Measurements from ENCODE around the gene MTMR3. TPM values are rescaled to one million over a fixed set of nuclear protein-coding genes. Genes with fewer than 3 reads are reported as not detected.
A peak's percentile ranks its signal among the peaks of the same experiment; 100 is the strongest.
"Not testable (repeated sequence)": the region's sequence is repeated elsewhere in the genome, so short reads cannot be mapped to it uniquely, and the experiment has no call there.

Gene MTMR3
- total RNA-seq (2014; rRNA removed; shearing (Covaris generic)) = 13.0 and 18.2 TPM in 2 replicates

DNA sequence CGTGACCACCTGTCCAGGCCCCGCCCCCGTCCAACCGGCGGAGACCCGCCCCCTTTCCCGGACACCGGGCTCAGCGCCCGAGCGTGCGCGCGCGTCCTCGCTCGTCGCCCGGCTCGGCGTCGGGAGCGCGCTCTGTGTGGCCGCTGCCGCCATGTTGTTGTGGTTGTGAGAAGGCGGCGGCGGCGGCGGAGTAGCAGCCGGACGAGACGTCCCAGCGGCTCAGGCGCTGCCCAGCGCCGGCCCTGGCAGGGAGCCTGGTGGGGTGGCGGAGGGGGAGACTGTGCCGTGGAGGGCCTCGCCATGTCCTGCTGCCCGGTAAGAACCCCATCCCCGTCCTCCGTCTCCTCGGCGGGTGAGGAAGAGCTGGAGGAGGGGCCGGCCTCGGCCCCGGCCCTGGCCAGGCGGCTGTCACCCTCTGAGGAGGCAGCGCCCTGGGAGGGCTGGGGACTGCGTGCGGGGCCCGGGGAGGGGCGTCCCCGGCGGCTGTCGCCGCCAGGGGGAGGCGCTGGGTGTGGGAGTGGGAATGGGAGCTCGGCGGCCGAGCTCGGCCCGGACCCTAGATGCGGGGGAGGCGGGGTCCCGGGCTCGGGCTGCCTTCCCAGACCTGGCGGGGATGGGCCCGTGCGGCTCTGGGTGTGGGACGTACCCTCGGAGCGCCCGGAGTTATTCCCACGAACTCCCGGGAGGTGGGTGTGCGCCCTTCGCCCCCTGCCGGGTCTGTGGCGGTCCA lies at the start of gene MTMR3:
MTMR3 (plus strand) TSS at position 130 of the 730 bp plus-strand sequence. CDS start 87,886 bp downstream, outside the sequence.
- peak; percentile 82 for DNase-seq (ENCODE audit: low read depth)

DNA sequence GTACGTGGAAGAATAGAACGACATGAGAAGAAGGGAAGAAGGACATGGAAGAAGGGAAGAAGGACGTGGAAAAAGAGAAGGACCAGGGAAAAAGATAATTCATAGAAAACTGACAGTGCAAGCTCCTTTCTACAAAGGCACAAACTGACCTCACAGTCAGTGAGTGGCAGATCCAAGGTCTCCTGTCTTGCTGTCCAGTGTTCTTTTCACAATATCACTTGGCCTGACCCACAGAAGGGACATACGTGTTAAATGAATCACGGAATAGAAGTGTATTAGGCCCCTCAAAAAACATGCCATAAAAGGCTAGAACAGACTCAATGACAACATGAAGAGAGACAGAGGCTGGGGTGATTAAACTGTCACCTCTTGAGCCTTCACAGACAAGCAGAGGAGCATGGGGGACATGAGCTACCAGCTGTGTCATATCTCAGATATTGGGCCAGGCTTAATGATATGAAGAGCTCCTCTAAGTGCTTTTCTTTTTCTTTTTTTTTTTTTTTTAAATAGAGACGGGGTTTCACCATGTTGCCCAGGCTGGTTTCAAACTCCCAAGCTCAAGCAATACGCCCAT lies 49.5 kb upstream of the MTMR3 start:
- no peak for DNase-seq (ENCODE audit: low read depth)

DNA sequence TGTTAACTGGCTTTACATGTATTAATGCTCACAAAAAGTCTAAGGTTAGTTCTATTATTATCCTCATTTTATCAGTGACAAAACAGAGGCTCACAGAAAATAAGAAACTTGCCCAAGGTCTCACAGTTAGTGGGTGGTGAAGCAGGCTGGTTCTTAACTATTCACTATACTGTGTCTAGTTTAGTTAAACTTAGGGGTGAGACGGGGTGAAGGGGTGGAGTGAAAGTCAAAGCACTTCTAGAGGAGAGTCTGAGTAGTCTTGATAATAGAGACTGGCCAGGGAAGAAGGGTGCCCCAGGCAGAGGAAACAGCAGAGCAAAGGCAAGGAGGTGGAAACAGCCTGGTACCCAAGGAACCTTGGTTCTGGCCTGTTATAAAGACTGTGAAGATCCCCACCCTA lies 48.9 kb upstream of the MTMR3 start:
- no peak for DNase-seq (ENCODE audit: low read depth)

- DNase-seq (ENCODE audit: low read depth) = not testable (repeated sequence)
Observed at GRCh38 chr22:29836791-29837370, 46.1 kb upstream of the MTMR3 start.

DNA sequence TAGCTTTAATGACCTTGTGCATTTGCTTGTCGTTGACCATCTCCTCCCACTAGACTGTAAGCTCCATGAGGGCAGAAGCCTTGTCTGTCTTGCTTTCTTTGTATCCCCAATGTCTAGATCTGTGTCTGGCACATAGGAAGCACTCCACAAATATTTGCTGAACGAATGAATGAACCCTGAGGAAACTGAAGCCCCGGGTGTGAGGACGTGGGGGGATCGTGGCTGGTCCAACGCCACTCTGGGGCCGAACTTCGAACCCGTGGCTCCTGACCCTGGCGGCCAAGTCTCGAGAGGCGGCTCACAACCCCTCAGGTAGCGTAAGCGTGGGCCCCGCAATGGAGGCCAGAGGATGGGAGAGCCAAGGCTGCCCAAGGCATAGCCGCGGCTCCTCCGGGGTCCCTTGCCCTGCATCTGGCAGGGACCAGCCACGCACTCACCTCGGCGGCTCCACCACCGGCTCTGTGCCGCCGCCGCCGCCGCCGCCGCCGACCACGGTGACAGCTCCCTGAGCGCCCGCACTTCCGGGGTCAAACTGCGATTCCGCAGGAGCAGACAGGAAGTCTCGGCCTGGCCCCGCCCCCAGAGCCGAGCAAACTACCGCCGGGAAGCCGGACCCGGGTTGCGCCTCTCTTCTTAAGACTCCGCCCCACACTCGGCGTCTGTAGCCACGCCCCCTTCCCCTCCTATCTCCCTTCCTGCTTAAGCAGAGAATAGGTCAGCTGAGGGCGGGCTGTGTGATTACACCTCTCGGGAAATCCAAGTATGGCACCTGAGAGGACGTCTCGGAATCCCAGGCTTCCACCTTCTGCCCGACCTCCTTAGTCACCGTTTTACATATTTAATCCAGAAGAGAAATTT lies 45.0 kb upstream of the MTMR3 start, which contains the start of gene ASCC2:
ASCC2 (minus strand) TSS at position 534 of the 858 bp plus-strand sequence. CDS start 5,949 bp downstream, outside the sequence.
- DNase-seq (ENCODE audit: low read depth) = peak; percentile 93

GRCh38 chr22:29838599-29838956 lies 44.4 kb upstream of the MTMR3 start:
- no peak for DNase-seq (ENCODE audit: low read depth)

- no peak for DNase-seq (ENCODE audit: low read depth)
Observed at GRCh38 chr22:29839039-29839438, 43.9 kb upstream of the MTMR3 start.

DNA sequence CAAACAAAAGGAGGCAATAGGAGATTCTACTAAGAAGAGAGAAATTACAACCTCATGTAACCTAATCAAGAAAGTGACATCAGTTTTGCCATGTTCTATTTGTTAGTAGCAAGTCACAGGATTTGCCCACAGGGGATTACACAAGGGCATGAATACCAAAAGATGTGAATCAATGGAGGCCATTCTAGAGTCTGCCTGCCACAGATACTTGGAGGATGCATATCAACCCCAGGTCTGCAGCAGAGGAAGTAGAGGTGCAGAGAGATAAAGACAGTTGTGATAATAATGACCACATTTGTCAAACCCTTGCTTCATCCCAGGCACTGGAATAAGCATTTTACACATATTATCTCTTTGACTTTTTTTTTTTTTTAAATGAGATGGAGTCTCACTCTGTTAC lies 42.5 kb upstream of the MTMR3 start:
- DNase-seq (ENCODE audit: low read depth) = no peak

DNA sequence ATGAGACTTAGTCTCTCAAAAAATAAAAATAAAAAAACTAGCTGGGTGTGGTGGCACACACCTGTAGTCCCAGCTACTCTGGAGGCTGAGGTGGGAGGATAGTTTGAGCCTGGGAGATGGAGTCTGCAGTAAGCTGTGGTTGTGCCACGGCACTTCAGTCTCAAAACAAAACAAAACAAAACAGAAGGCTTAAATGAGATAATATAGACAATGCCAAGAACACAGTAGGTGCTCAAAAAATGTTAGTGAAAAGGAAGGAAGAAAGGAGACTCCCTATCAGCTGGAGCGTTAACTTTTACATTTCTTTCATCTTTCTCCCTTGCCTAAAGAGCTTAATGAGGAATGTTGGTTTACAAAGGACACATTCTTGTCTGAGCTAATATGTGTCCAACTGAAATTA lies 40.8 kb upstream of the MTMR3 start:
- no peak for DNase-seq (ENCODE audit: low read depth)

DNA sequence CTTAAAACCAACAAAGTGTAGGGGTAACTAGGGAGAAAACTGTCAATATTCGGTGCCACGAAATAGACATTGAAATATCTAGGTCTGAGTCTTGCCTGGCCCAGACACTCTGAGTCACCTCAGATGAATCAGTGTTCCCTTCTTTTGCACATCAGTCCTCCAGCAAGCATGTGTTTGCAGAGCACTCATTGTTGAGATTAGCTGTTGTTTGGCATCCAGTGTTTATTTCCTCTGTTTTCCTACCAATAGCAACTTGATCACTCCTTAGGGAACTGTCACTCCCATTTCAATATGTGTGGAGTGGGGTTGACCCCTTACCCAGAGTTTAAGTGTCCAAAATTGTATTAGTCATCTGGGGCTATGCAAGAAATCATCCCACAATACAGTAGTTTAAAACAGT lies 40.2 kb upstream of the MTMR3 start:
- peak; percentile 77 for DNase-seq (ENCODE audit: low read depth)

GRCh38 chr22:29846290-29846689 lies 36.7 kb upstream of the MTMR3 start:
- no peak for DNase-seq (ENCODE audit: low read depth)

- no peak for DNase-seq (ENCODE audit: low read depth)
Observed at GRCh38 chr22:29848111-29848510, 34.9 kb upstream of the MTMR3 start.

DNA sequence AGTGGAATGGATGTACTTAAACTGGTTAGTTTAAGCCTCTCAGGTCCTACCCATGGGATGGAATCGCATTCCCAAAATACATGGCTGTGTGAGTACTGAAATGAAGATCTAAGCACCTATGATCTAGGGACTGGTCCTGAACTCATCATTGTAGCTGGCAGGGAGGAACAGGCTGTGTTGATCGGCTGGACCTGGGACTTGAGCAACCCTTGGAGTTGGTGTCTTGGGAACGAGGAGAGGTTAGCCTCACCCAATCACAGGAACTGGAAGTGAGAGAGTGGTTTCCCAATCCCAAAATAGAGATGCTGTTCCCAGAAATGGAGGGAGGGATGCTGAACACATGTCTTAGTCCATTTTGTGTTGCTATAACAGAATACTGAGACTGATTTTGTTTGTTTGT lies 28.5 kb upstream of the MTMR3 start:
- DNase-seq (ENCODE audit: low read depth) = no peak

GRCh38 chr22:29855611-29856181 lies 27.3 kb upstream of the MTMR3 start:
- no peak for DNase-seq (ENCODE audit: low read depth)

DNA sequence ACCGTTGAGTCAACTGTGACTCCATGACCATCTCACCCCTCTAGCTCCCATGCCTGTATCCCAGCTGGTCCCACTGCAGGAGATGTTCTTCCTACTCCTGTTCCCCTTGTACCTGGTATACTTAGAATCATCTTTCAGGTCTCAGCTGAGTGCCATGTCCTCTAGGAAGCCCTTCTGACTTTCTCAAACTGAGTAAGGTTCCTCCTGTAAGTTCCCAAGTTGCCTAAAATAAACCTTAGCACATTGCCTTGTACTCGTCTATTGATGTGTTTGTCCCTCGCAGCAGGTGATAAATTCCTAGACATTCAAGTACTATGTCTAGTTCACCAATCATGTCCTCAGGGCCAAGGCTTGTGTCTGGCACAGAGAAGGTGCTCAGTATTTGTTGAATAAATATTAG lies 26.5 kb upstream of the MTMR3 start:
- no peak for DNase-seq (ENCODE audit: low read depth)

- DNase-seq (ENCODE audit: low read depth) = not testable (repeated sequence)
Observed at GRCh38 chr22:29859030-29859429, 23.9 kb upstream of the MTMR3 start.

DNA sequence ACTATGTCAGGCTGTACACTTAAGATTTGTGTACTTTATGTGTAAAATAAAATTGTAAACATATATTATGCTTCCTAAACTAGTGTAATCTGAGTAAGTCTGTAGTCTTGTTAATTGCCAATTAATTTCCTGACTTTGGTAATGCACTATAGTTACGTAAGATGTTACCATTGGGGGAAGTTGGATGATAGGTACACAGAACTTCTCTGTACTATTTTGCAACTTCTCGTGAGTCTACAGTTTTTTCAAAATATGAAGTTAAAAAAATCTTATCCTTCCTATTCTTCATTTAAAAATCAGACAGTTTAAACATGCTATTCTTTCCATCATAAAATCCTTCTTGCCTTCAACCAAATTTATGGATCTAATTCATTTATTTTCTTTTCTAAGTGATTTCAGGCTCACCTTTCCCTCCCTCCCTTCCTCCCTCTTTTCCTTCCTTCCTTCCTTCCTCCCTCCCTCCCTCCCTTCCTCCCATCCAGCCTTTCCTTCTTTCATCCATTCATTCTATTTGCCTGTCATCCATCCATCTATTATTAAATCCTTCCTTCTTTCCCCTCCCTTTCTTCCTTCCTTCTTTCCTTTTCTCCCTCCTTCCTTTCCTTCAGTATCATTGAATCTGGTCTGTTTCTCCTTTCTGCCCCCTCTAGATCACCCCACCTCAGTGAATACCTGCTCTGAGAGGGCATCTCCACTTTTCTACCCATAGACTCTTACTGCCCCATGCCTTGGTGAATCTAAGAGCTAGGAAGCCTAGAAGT lies 22.8 kb upstream of the MTMR3 start:
- no peak for DNase-seq (ENCODE audit: low read depth)

- no peak for DNase-seq (ENCODE audit: low read depth)
Observed at GRCh38 chr22:29861672-29862297, 21.2 kb upstream of the MTMR3 start.

GRCh38 chr22:29865572-29865971 lies 17.4 kb upstream of the MTMR3 start:
- DNase-seq (ENCODE audit: low read depth) = not testable (repeated sequence)

GRCh38 chr22:29867260-29867659 lies 15.7 kb upstream of the MTMR3 start:
- no peak for DNase-seq (ENCODE audit: low read depth)

- DNase-seq (ENCODE audit: low read depth) = no peak
Observed at GRCh38 chr22:29867851-29868250, 15.1 kb upstream of the MTMR3 start.
